Activated naive CD8-positive, alpha-beta T cell treated with anti-CD3 and anti-CD28 coated beads, Interleukin-2, amount 10 ng/mL, durations not matched to agents 7 days and 5 days (primary cell): ENCODE data around the gene ABCA4. TPM values are rescaled to one million over a fixed set of nuclear protein-coding genes. Genes with fewer than 3 reads are reported as not detected.
"Not testable (repeated sequence)": the region's sequence is repeated elsewhere in the genome, so short reads cannot be mapped to it uniquely, and the experiment has no call there.

Experiments used
- ATAC-seq: fragments of 150-1000 bp; cut with Tn5 transposase; one replicate; pipeline ENCODE4 v1.10.0; 2021; ENCODE audit warnings: low read depth, moderate library complexity
- POLR2A ChIA-PET: fragments of 350-600 bp; sonication (Branson Sonifier 250); formaldehyde crosslinking; loops from one replicate; lab custom pipeline; 2021; ENCODE audit warnings: antibody characterized with exemption; lab: Charles Lee
- DNase-seq: peaks from one replicate; pipeline ENCODE4 v3.0.0; 2021
- H3K27ac Mint-ChIP-seq: one replicate; pipeline ENCODE4 v1.8.0; 2022; ENCODE audit warnings: mild to moderate bottlenecking, mixed read lengths
- H3K27me3 Mint-ChIP-seq: one replicate; pipeline ENCODE4 v1.8.0; 2022; ENCODE audit warnings: mild to moderate bottlenecking, moderate library complexity, mixed read lengths
- H3K36me3 Mint-ChIP-seq: one replicate; pipeline ENCODE4 v1.8.0; 2021; ENCODE audit warnings: mild to moderate bottlenecking, mixed read lengths
- H3K4me1 Mint-ChIP-seq: one replicate; pipeline ENCODE4 v1.8.0; 2021; ENCODE audit warnings: mixed read lengths
- H3K4me3 Mint-ChIP-seq: one replicate; pipeline ENCODE4 v1.8.0; 2022; ENCODE audit warnings: mild to moderate bottlenecking, moderate library complexity, mixed read lengths
- H3K9me3 Mint-ChIP-seq: one replicate; pipeline ENCODE4 v1.8.0; 2021; ENCODE audit warnings: mixed read lengths
- total RNA-seq, 2 experiments: library from RNA; stranded (reverse); gene quantifications; one replicate each; pipeline ENCODE4 v1.2.3, GENCODE V29; 2021

ABCA4 gene
- total RNA-seq, 2 experiments from 2014 or later: not detected

- DNase-seq: no peak
- no peak for ATAC-seq
- Mint-ChIP-seq H3K27me3 (peaks cover 12% of the 10 kb centered on the region), H3K36me3 (no peaks in the 10 kb centered on the region), H3K9me3 (no peaks in the 10 kb centered on the region), H3K4me1 (peaks cover 14% of the 10 kb centered on the region), H3K27ac (peak overlapping the region; percentile 40), H3K4me3 (no peak overlapping the region)
- POLR2A ChIA-PET: interaction anchor here (1.0 kb wide), 1 partner anchor 373 kb away, joined by 3 read pairs; no protein-coding TSS in a partner anchor
Observed at GRCh38 chr1:94013367-94013878, 107.5 kb downstream of the ABCA4 start.

- DNase-seq: no peak
- ATAC-seq: no peak
- H3K27me3 Mint-ChIP-seq: peaks cover 12% of the 10 kb centered on the region
- no peak overlapping the region for H3K27ac Mint-ChIP-seq
- H3K9me3 Mint-ChIP-seq: no peaks in the 10 kb centered on the region
- no peak overlapping the region for H3K4me3 Mint-ChIP-seq
- POLR2A ChIA-PET: no interaction called here
- no peaks in the 10 kb centered on the region for H3K36me3 Mint-ChIP-seq
- H3K4me1 Mint-ChIP-seq: peaks cover 12% of the 10 kb centered on the region
Observed at GRCh38 chr1:94012708-94013366, 108.1 kb downstream of the ABCA4 start.

GRCh38 chr1:94011709-94012595 is 109.0 kb downstream of the ABCA4 start:
- POLR2A ChIA-PET: no interaction called here
- ATAC-seq (no peak), DNase-seq (no peak)
- Mint-ChIP-seq H3K4me3 (no peak overlapping the region), H3K4me1 (peaks cover 5% of the 10 kb centered on the region), H3K36me3 (no peaks in the 10 kb centered on the region), H3K9me3 (no peaks in the 10 kb centered on the region), H3K27ac (no peak overlapping the region), H3K27me3 (peaks cover 12% of the 10 kb centered on the region)

GRCh38 chr1:94011129-94011528 is 109.8 kb downstream of the ABCA4 start:
- H3K27ac Mint-ChIP-seq: no peak overlapping the region

GRCh38 chr1:94009304-94009703 is 111.6 kb downstream of the ABCA4 start:
- ATAC-seq (no peak), DNase-seq (no peak)
- Mint-ChIP-seq H3K4me1 (no peaks in the 10 kb centered on the region), H3K27me3 (peaks cover 23% of the 10 kb centered on the region), H3K4me3 (no peak overlapping the region), H3K9me3 (no peaks in the 10 kb centered on the region), H3K36me3 (no peaks in the 10 kb centered on the region), H3K27ac (no peak overlapping the region)
- POLR2A ChIA-PET: no interaction called here

More at GRCh38 chr1:94011129-94011528, 109.8 kb downstream of the ABCA4 start:
- Mint-ChIP-seq H3K9me3 (no peaks in the 10 kb centered on the region), H3K4me3 (no peak overlapping the region), H3K4me1 (peaks cover under 1% of the 10 kb centered on the region), H3K27me3 (peaks cover 12% of the 10 kb centered on the region), H3K36me3 (no peaks in the 10 kb centered on the region)
- ATAC-seq (no peak), DNase-seq (no peak)
- POLR2A ChIA-PET: no interaction called here

DNA sequence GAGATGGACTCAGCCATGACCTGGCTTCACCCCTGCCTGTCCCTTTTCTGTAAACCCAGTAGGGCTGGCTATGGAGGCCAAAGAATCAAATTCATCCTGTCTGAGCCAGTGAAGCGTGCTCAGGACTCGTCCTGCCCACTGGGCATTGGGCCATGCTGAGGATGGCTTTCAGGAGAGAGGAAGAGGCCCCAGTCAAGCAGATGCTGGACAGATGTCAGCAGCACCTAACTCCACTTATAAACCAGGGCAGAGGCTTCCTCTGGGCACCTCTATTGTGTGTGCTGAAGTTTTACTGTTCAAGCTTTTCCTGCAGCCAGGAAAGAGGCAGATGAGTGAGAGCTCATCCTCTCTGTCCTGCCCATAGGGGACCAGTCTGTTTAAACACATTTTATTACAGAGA is 114.3 kb downstream of the ABCA4 start:
- H3K36me3 Mint-ChIP-seq: no peaks in the 10 kb centered on the region
- no peak overlapping the region for H3K4me3 Mint-ChIP-seq

DNA sequence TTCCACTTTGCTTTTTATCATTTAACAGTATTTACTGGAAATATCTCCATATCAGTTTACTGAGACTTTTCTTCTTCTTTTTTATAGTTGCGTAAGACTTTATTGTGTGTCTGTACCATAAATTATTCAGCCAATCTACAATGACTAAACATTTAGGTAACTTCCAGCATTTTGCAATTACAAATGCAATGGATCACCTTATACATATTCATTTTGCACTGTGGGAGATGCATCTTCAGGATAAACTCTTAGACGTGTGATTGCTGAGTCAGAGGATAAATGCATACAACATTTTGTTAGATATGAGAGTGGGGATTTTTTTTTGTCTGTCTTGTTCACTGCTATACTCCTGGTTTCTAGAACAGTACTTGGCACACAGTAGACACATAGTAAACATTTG is 116.0 kb downstream of the ABCA4 start:
- H3K27me3 Mint-ChIP-seq: peaks cover 17% of the 10 kb centered on the region
- no peaks in the 10 kb centered on the region for H3K4me1 Mint-ChIP-seq
- no peak for ATAC-seq
- no peaks in the 10 kb centered on the region for H3K9me3 Mint-ChIP-seq
- no peak for DNase-seq
- no peak overlapping the region for H3K27ac Mint-ChIP-seq
- H3K36me3 Mint-ChIP-seq: no peaks in the 10 kb centered on the region
- no peak overlapping the region for H3K4me3 Mint-ChIP-seq
- POLR2A ChIA-PET: no interaction called here

More for the DNA sequence above, 114.3 kb downstream of the ABCA4 start:
- no peaks in the 10 kb centered on the region for H3K9me3 Mint-ChIP-seq
- ATAC-seq (no peak), DNase-seq (no peak)
- no peaks in the 10 kb centered on the region for H3K4me1 Mint-ChIP-seq
- no peak overlapping the region for H3K27ac Mint-ChIP-seq
- POLR2A ChIA-PET: no interaction called here
- H3K27me3 Mint-ChIP-seq: peaks cover 17% of the 10 kb centered on the region

DNA sequence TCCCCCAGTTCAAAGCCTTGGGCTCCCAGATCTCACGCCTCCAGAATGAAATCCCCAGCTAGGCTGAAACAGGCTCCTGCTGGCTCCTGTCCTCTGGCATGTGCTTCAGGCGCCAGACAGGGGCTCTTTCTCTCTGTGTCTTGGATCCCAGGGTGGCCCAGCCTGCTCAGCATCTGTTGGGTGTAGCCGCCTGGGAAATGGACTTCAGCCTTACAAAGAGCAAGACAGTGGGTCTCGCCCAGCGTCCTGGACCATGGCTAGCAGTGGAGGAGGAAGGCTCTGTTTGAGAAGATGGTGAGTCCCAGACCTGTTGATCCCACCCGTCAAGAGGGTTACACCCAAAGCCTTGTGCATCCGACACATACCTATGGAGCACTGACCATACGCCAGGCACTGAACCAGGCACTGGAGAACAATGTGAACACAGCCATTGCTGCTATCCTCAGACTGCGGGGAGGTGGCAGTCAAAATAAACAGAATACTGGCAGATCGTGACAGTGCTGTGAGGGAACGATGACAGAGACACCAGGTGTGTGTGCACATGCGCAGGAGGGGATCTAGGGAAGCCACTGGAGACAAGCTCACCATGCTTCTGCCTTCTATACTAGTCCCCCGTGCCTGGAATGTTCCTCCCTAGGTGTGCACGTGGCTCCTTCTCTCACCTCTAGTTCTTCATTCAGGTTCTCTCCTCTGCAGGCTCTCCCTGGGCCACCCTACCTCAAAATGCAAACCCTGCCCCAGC is 118.7 kb downstream of the ABCA4 start:
- H3K36me3 Mint-ChIP-seq: no peaks in the 10 kb centered on the region
- H3K27ac Mint-ChIP-seq: no peak overlapping the region
- H3K4me3 Mint-ChIP-seq: no peak overlapping the region
- no peak for DNase-seq
- POLR2A ChIA-PET: no interaction called here
- no peak for ATAC-seq
- H3K27me3 Mint-ChIP-seq: peaks cover 21% of the 10 kb centered on the region
- H3K9me3 Mint-ChIP-seq: no peaks in the 10 kb centered on the region
- no peaks in the 10 kb centered on the region for H3K4me1 Mint-ChIP-seq

GRCh38 chr1:94001397-94002045 is 119.4 kb downstream of the ABCA4 start:
- Mint-ChIP-seq H3K4me3 (no peak overlapping the region), H3K9me3 (no peaks in the 10 kb centered on the region), H3K27me3 (peaks cover 25% of the 10 kb centered on the region), H3K4me1 (no peaks in the 10 kb centered on the region), H3K36me3 (no peaks in the 10 kb centered on the region), H3K27ac (no peak overlapping the region)
- no peak for DNase-seq
- ATAC-seq: no peak
- POLR2A ChIA-PET: no interaction called here

DNA sequence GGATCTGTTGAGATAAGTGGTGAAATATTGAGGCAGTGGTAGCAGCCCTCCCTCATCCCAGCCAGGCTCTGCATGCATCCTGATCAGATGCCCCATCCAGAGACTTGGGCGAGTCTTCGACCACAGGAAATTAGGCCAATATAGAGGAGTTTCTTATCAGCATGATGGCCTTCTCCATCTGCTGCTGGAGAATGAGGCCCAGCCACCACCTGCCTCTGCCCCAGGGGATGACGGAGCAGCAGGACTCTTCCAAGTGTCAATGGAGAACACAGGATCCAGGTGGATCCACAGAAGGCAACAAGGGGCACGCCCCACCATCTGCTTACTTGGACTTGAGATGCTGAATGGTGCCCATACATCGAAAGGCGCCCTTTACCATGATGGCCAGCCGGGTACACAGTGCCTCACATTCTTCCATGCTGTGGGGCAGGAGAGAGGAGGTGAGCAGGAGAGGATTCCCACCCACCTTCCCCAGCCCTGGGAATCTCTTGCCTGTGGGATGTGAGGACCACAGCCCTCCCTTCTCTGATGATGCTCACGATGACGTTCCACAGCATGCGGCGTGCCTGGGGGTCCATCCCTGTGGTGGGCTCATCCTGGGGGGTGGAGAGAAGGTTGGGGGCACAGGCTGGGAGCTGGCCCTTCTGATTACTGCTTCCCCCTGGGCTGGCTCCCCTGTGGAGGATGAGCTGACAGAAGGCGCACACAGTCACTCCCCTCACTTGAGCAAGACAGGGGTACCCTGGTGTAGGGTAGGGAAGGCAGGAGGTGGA is 120.3 kb downstream of the ABCA4 start:
- Mint-ChIP-seq H3K4me3 (no peak overlapping the region), H3K36me3 (no peaks in the 10 kb centered on the region), H3K4me1 (no peaks in the 10 kb centered on the region), H3K9me3 (no peaks in the 10 kb centered on the region), H3K27me3 (peaks cover 28% of the 10 kb centered on the region), H3K27ac (no peak overlapping the region)
- POLR2A ChIA-PET: no interaction called here
- ATAC-seq (no peak), DNase-seq (no peak)

DNA sequence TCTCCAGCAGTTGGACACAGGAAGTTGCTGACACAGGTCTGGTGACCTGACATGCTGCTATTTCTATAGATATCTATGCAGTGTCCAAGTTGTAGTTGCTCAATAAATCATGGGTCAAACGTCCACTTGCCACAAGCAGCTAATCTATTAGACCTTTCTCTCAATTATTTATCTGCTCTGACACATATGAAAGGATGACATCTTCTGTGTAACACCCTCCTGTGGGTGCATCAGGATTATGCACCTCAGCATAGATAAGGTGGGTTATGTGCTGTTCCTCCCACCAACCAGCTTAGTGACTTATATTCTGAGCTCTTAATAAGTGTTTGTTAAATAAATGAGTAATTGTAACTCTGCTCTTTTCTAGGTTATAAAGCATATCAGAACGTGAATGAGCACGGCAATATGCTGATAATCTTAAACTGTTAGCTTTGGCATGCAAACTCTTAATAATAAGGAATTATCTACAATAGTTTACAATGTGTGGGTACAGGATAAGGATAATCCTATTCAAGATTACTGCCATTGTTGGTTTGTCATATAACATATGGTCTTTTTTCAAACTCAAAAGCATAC is 121.0 kb downstream of the ABCA4 start:
- Mint-ChIP-seq H3K27ac (no peak overlapping the region), H3K4me1 (no peaks in the 10 kb centered on the region), H3K27me3 (peaks cover 33% of the 10 kb centered on the region), H3K36me3 (no peaks in the 10 kb centered on the region), H3K4me3 (no peak overlapping the region), H3K9me3 (no peaks in the 10 kb centered on the region)
- ATAC-seq (no peak), DNase-seq (no peak)
- POLR2A ChIA-PET: no interaction called here

GRCh38 chr1:93998532-93998931 is 122.4 kb downstream of the ABCA4 start:
- H3K27ac Mint-ChIP-seq, H3K9me3 Mint-ChIP-seq, POLR2A ChIA-PET, H3K4me1 Mint-ChIP-seq, H3K4me3 Mint-ChIP-seq, ATAC-seq, DNase-seq, H3K36me3 Mint-ChIP-seq: not testable (repeated sequence)
- peaks cover 33% of the 10 kb centered on the region for H3K27me3 Mint-ChIP-seq
